Heart left ventricle (tissue), 16 donors: Measurements from ENCODE around the gene KCNQ1OT1. TPM values are rescaled to one million over a fixed set of nuclear protein-coding genes. Genes with fewer than 3 reads are reported as not detected.

Experiments used
- ATAC-seq, 4 donors: fragments of 200-7000 bp; cut with Tn5 transposase; one replicate each; pipeline ENCODE4 v1.9.1; 2020 to 2022; ENCODE audit warnings: moderate library complexity in 4 of 4, mild to moderate bottlenecking in 3 of 4, moderate number of reproducible peaks in 1 of 4
- DNase-seq, 5 donors: peaks; one replicate each; pipeline ENCODE4 v3.0.0-alpha.2; 2020
- H3K27ac ChIP-seq, 12 donors: fragments of 200-600 bp; sonication (generic) in 4 of 12; one replicate each; pipeline versions ENCODE4 v1.5.0 to v1.8.0; 2016 to 2022; ENCODE audit warnings: mild to moderate bottlenecking in 2 of 12
- H3K27me3 ChIP-seq, 9 donors: fragments of 200-600 bp; sonication (generic) in 2 of 9; one replicate each; pipeline versions ENCODE4 v1.5.1 to v1.8.0; 2016 to 2022; ENCODE audit warnings: mild to moderate bottlenecking in 3 of 9
- H3K36me3 ChIP-seq, 9 donors: fragments of 200-600 bp; sonication (generic) in 2 of 9; one replicate each; pipeline versions ENCODE4 v1.5.0 to v1.8.0; 2018 to 2022; ENCODE audit warnings: mild to moderate bottlenecking in 2 of 9
- H3K4me1 ChIP-seq, 12 donors: fragments of 200-600 bp; sonication (generic) in 4 of 12; one replicate each; pipeline versions ENCODE4 v1.5.0 to v1.8.0; 2016 to 2022; ENCODE audit warnings: mild to moderate bottlenecking in 3 of 12
- H3K4me3 ChIP-seq, 12 donors: fragments of 200-600 bp; sonication (generic) in 4 of 12; one replicate each; pipeline versions ENCODE4 v1.5.0 to v1.8.0; 2017 to 2022; ENCODE audit warnings: mild to moderate bottlenecking in 9 of 12, moderate library complexity in 4 of 12
- H3K9me3 ChIP-seq, 12 donors: fragments of 200-600 bp; sonication (generic) in 4 of 12; one replicate each; pipeline versions ENCODE4 v1.5.0 to v1.8.0; 2016 to 2022; ENCODE audit warnings: mild to moderate bottlenecking in 1 of 12
- POLR2A ChIP-seq, 2 donors: fragments of 450-650 bp; IDR thresholded peaks; one replicate each; pipeline ENCODE4 v1.6.1; 2017; ENCODE audit warnings: antibody characterized with exemption in 2 of 2, mild to moderate bottlenecking in 2 of 2, moderate library complexity in 2 of 2
- WGBS, 4 donors: extraction: QIAGEN DNeasy Blood & Tissue Kit in 2 of 4; methylation state at CpG; one replicate each; pipeline versions ENCODE4 v1.1.5 to v1.1.7; 2013 to 2018; 5-methylcytosine and 5-hydroxymethylcytosine counted together
- intact Hi-C, 10 donors: fragments of 100-400 bp; cut with DNase I; formaldehyde crosslinking; loops; one replicate each; pipeline versions ENCODE4 v1.11.1 to v1.14.2; 2022
- polyA plus RNA-seq, 2 donors: library from polyadenylated mRNA; stranded (reverse); fragments of 200-250 nt; gene quantifications; one replicate each; pipeline ENCODE4 v1.2.3, GENCODE V29; 2013
- total RNA-seq, 9 donors: library from RNA; depleted of rRNA in 2 of 9; stranded (reverse); fragments of >200 nt in 2 of 9; fragmentation: NEBNext Ultra II Directional in 3 of 9; extraction: Animal tissue kit (Norgen Biotek cat#: 25700) in 3 of 9; gene quantifications; one replicate each; pipeline versions ENCODE4 v1.1.0 to v1.2.4, GENCODE V29; 2016 to 2023
- TF ChIP-seq, protein P1 (sequence below), 12 donors: fragments of 200-600 bp; sonication (generic) in 4 of 12; IDR thresholded peaks; one replicate each; pipeline versions ENCODE4 v1.5.0 to v1.8.0; 2018 to 2022; ENCODE audit warnings: antibody characterized with exemption in 12 of 12, mild to moderate bottlenecking in 5 of 12
- donor health status: ischemic (EF 13 %, LVEDD 7.1; RV severe dilation, severe dysfunction).
- donor health status: healthy with polysubstance abuse.
- donor health status: DM: no; HTN: yes; CAD: no.
- donor health status: DM: no; HTN: no; CAD: no.
- donor health status: ischemic (EF 25% LVEDD 6.9; RV normal size, moderate dysfunction).
- donor health status: ischemic (EF 25% LVEDD 5.7; RV mildly dilated, moderate dysfunction).
- donor health status: healthy.
- donor health status: DM: yes; HTN: yes; CAD: no.
- donor health status: ischemic (EF 35%, LVEDD 5.7; RV mildly dilated, moderate dysfunction).
- donor health status: nonischemic (EF 11% LVEDD 7.7; RV severe dilation, severe dysfunction).
- donor health status: DM: yes; HTN: yes; CAD: no.
- donor health status: PGD.
- donor health status: ischemic (EF 29% LVEDD 5.4; RV normal size, mild dysfunction).
- donor health status: nonischemic (EF 23%, LVEDD 6.1; RV moderate dilation, normal function).

Gene KCNQ1OT1
- total and polyA plus RNA-seq, 11 donors, result 0.14 to 0.93 (median 0.40) TPM

- peak in 3 of 5 donors; percentile 5 to 19 (median 14) for DNase-seq
- intact Hi-C loops, result no loop called here
Measured at GRCh38 chr11:2586087-2586792, 113.6 kb downstream of the KCNQ1OT1 start.

GRCh38 chr11:2585566-2586086 is 114.2 kb downstream of the KCNQ1OT1 start:
- Histone ChIP-seq H3K9me3 (no peaks in the 10 kb centered on the region), H3K36me3 (peaks cover 0 to 14% (median 0%) of the 10 kb centered on the region in 9 donors), H3K27ac (no peak overlapping the region), H3K4me3 (no peak overlapping the region), H3K4me1 (peaks cover 0 to 15% (median 1%) of the 10 kb centered on the region in 12 donors), H3K27me3 (no peaks in the 10 kb centered on the region)
- intact Hi-C loops, result no loop called here
- ATAC-seq (no peak), DNase-seq (peak in 3 of 5 donors; percentile 4 to 17 (median 7))
- no peak for TF ChIP-seq POLR2A (IDR thresholded peaks at IDR 0.05)
- TF ChIP-seq, protein P1, sequence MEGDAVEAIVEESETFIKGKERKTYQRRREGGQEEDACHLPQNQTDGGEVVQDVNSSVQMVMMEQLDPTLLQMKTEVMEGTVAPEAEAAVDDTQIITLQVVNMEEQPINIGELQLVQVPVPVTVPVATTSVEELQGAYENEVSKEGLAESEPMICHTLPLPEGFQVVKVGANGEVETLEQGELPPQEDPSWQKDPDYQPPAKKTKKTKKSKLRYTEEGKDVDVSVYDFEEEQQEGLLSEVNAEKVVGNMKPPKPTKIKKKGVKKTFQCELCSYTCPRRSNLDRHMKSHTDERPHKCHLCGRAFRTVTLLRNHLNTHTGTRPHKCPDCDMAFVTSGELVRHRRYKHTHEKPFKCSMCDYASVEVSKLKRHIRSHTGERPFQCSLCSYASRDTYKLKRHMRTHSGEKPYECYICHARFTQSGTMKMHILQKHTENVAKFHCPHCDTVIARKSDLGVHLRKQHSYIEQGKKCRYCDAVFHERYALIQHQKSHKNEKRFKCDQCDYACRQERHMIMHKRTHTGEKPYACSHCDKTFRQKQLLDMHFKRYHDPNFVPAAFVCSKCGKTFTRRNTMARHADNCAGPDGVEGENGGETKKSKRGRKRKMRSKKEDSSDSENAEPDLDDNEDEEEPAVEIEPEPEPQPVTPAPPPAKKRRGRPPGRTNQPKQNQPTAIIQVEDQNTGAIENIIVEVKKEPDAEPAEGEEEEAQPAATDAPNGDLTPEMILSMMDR (IDR thresholded peaks at IDR 0.05), result no peak
- WGBS, 4 donors, result 93 to 98% (median 95%) methylated on average over 4 to 6 of the region's 6 CpGs

More at GRCh38 chr11:2586087-2586792, 113.6 kb downstream of the KCNQ1OT1 start:
- H3K4me1 ChIP-seq, result peaks cover 0 to 13% (median 1%) of the 10 kb centered on the region in 12 donors
- no peak overlapping the region for H3K27ac ChIP-seq
- H3K36me3 ChIP-seq, result peaks cover 0 to 15% (median 0%) of the 10 kb centered on the region in 9 donors
- no peak overlapping the region for H3K4me3 ChIP-seq
- no peaks in the 10 kb centered on the region for H3K9me3 ChIP-seq
- WGBS, 4 donors, result 91 to 96% (median 94%) methylated on average over 7 to 18 of the region's 18 CpGs
- no peak for TF ChIP-seq POLR2A (IDR thresholded peaks at IDR 0.05)
- TF ChIP-seq, protein P1 (IDR thresholded peaks at IDR 0.05), result no peak
- ATAC-seq, result no peak
- H3K27me3 ChIP-seq, result no peaks in the 10 kb centered on the region

DNA sequence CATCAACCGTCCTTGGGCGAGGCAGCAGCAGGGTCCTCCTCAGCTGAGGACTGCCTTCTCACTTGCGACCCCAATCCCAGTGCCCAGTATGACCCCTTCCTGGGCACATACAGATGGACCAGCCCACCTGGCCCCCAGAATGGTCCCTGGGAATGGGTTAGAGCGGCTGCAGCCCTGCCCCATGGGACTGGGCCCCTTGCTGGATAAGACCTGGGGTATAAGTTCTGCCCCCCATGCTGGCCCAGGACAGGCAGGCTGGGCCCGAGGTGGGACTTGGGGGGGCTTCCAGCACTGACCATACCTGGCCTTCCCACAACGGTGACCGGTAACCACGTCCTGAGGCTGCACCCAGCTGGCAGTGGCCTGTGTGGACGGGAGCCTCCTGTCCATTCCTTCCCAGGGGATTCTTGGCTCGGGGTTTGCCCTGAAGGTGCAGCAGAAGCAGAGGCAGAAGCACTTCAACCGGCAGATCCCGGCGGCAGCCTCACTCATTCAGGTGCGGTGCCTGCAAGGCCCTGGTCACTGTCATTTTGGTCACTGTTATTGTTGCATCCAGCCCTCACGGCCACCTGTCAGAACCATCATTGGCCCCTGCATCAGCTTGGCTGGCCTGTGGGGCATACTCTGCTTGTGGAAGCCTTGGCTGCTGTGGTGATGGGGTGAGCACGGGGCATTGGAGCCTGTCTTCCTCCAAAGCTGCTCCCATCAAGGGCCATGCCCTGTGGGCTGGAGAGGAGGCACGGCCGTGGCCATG is 114.8 kb downstream of the KCNQ1OT1 start:
- TF ChIP-seq, protein P1 (IDR thresholded peaks at IDR 0.05), result no peak
- no peak for TF ChIP-seq POLR2A (IDR thresholded peaks at IDR 0.05)
- ATAC-seq (no peak), DNase-seq (peak; percentile 5 to 53 (median 14))
- WGBS, 4 donors, result 93 to 96% (median 93%) methylated on average over 15 to 18 of the region's 18 CpGs
- H3K4me1 ChIP-seq, result peaks cover 0 to 20% (median 2%) of the 10 kb centered on the region in 12 donors
- intact Hi-C loops, result no loop called here
- H3K9me3 ChIP-seq, result no peaks in the 10 kb centered on the region
- no peak overlapping the region for H3K4me3 ChIP-seq
- no peaks in the 10 kb centered on the region for H3K27me3 ChIP-seq
- H3K36me3 ChIP-seq, result peaks cover 0 to 14% (median 0%) of the 10 kb centered on the region in 9 donors
- no peak overlapping the region for H3K27ac ChIP-seq

- TF ChIP-seq POLR2A (IDR thresholded peaks at IDR 0.05), result no peak
- TF ChIP-seq, protein P1 (IDR thresholded peaks at IDR 0.05), result no peak
- no peak for ATAC-seq
- intact Hi-C loops, result no loop called here
- Histone ChIP-seq H3K9me3 (no peaks in the 10 kb centered on the region), H3K4me3 (no peak overlapping the region), H3K36me3 (peaks cover 0 to 12% (median 0%) of the 10 kb centered on the region in 9 donors), H3K27me3 (no peaks in the 10 kb centered on the region), H3K4me1 (peaks cover 0 to 26% (median 4%) of the 10 kb centered on the region in 12 donors), H3K27ac (no peak overlapping the region)
- 73 to 100% (median 94%) methylated on average over 3 to 4 of the region's 4 CpGs for WGBS, 4 donors
- DNase-seq, result no peak
Measured at GRCh38 chr11:2584434-2584811, 115.4 kb downstream of the KCNQ1OT1 start.
